NCI-H2171 (cell line): Measurements from ENCODE around the gene HEPHL1.
A peak's percentile ranks its signal among the peaks of the same experiment; 100 is the strongest.

Experiments
- DNase-seq: peaks from one replicate; lab custom pipeline; 2025; lab: John Stamatoyannopoulos, UW

Gene HEPHL1

DNA sequence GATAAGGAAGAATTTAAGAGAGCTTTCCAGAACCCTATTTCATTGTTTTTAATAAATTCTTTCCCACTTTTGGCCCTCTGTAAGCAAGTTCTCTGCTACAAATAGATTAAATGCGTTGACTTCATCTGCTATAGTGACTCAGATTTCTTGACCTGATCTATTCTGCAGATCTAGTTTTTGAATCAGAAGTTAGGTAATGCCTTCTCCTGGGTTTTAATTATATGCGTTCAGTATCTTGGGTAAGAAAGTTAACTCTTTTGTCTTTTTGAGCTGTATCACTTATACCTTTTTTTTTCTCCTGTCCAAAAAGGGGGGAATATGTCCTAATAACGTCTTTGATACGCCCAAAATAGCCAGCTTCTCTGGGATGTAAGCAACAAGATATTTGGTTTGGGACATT is 2.4 kb upstream of the HEPHL1 start:
- DNase-seq, result no peak

DNA sequence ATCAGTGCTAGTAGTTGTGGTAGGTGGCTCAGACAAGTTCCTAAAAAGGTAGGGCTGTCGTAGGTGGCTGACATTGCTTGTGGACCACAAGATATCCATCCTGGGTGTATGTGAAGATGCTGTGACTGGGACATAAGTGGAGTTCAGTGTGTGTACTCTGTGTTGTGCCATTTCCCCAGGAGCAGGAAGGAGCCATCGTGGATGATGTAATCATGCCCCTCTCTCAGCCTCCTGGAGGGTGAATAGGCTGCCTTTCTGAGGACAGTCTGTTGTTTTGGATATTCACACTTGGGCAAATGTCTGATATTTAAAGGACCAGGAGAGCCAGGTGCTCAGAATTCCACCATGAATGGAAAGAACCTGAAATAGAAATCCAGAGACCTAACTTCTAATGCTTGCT is 2.7 kb downstream of the HEPHL1 start:
- DNase-seq, result no peak

DNA sequence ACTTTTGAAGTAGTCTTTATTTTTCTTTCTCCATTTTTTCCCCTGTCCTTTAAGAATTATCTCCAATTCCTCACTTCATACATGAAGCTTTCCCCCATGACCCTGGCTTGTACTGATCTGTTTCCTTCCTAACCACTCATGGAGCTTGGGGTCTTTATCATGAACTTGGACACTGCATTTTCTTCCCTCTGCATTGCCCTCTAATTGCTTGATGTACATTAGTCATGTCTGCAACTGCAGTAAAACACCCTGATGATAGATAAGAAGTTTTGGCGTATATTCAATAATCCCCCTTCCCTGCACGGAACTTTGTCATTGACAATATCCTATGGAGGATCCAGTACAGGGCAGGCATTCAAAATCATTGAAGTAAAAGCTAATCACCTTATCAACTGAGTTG is 3.4 kb downstream of the HEPHL1 start:
- no peak for DNase-seq

DNA sequence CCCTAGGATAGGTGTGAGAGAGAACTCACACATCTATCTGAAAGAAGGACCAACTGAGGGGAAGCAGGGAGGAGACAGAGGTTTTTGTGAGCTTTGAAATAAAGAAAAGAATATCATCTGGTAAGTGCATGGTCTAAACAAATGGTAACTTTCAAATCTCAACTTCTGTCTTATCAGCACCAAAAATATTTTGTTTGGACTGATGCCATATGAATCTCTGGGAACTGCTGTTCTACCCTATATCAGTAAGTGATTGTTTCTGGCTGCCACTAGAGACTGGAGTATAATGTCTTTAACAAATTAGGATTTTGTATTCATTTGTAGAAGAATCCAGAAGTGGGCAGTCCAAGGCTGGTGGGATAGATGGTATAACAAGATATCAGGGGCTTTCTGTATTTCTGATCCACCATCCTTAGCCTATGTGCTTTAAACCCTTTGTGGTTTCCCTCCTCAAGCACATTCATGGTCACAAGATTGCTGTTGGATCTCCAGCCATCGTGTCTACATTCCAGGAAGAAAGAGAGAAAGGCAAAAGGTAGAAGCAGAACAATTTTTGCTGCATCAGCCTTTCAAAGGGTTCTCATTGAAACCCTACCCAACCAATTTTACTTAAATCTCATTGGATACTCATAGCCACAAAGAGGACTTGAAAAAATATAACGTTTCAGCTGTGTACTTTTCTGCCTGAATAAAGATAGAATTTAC is 4.7 kb downstream of the HEPHL1 start:
- no peak for DNase-seq

DNA sequence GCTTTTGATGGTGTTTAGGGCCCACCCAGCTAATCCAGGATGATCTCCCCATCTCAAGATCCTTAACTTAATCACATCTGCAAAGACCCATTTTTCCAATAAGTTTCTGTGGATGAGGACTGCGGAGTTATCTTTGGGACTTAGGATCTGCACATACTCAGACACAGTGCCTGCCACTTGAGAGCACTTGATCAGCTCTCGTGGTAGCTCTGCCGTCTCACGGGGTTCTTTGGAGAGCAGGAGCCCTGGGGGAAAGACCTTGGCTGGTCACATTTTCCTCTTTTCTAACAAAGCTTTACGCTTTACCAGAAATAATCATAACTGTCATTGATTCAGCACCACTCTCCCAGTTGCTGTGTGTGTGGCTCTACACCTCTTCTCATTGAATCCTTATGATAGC is 6.1 kb downstream of the HEPHL1 start:
- DNase-seq, result no peak

DNA sequence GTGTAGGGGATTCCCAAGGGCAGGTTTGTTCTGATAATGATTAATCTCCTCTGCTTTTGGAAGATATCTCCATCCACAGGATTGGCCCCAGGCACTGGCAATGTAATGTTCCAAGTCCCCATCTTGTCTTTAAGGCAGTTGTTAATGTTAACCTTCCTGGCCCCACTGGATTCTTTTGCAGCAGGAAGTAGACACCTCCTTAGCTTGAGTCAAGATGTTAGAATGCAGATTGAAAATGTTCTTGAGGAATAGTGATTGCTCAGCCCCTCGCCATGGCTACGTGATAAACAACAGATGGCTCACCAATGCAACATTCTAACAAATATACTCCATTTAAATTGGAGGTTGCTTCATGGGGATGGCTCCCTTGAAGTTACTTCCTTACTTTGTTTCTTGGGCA is 7.3 kb downstream of the HEPHL1 start:
- peak; percentile 4 for DNase-seq

DNA sequence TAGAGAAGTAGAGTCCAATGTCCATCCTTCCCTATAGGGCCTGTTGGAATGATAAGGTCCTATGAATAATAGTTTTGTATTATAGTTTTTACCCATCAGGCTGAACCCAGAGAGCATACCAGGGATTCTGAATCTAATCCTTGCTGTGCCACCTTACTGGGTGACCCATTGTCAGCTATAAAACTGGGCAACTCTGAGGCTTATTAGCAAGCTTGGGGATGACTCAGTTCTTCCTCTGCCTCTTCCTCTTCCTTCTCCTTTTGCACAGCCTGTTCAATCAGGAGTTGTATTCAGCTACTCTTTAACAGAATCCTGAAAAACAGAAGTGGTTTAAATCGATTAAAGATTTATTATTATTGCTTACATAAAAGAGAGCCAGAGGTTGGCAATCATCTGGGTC is 8.9 kb downstream of the HEPHL1 start:
- no peak for DNase-seq

DNA sequence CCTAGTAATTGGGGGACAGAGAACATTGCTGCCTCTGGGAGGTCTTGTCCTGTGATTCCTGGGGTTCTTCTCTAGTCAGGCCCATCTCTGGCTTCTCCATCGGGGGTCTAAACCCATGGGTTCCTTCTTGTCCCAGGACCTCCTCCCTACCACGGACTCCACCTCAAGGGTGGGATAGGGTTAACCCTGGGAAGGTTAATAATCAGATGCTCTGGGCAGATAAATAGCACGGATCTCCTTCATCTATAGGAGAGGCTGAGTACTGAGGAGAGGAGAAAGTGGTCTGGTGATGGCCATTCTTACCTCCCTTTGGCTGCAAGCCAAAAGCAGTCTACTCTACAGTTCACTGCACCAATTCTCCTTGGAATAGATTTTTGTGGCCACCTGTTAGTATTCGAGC is 10.5 kb downstream of the HEPHL1 start:
- no peak for DNase-seq

DNA sequence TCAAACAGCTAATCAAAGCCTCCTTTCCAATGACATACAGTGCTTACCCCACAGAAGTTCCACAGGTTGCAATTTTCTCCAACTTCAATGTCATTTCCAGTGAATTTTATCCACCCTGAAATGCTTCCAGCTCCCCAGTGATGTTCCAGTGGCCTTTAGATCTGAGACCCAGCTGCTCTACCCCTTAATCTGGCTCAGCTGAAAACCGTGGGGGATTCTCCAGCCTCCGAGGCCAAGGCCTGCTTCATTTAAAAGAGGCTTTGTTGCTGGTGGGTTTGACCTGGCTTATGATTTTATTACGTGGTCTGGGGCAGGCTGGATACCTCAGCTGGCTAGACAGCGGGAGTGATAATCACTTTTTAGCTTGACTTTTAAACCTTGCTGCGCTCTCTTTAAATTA is 10.9 kb downstream of the HEPHL1 start:
- DNase-seq, result no peak

DNA sequence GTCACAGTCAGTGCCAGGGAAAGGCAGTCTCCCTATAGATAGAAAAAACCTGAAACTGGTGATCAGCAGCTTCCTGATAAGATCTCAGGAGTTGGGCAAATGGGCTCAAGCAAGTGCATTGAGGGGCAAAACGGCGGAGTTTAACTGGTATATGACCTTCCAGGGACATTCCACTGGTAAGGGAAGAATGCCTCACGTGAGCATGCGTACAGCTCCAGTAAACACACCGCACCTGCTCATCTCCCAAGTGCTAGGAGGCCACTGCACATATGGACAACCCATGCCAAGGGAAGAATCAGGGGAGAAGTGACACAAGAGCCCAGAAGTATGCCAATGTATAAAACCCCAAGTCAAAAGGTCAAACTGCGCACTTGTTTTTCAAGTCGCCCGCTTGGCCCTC is 11.6 kb downstream of the HEPHL1 start:
- no peak for DNase-seq

DNA sequence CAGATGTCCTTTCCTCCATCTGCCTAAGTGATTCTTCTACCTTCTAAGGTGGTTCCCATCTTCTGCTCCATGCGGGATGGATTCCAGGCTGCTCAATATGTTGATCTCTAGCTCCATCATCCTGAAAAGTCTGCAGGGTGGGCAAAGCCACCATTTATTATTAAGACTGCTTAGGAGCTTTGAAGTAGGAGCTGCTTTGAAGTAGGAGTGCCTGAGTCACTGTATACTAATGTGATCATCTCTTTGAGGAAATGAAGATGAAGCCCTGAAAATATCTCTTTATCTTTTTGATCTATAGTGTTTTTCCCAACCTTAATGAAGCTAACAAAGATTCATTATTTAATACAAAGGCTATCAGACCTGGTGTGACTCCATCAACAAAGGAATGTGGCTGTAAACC is 13.1 kb downstream of the HEPHL1 start:
- no peak for DNase-seq

DNA sequence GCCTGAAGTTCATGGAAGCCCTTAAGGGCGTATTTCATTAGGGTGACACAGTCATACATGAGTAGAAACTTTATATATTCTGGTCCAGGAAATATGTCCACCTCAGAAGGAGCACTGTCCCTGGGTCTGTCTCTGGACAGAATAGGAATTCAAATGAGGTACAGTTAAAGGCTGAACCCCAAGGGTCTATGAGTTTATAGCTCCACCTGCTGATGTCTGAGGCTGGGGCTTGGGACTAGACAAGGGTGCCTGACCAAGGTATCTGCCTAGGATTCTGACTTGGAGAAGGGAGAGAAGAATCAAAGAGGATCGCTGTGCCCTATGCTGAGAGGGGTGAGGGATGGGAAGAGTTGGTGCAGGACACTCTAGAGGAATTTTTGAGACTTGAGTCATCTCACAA is 14.9 kb downstream of the HEPHL1 start:
- DNase-seq, result no peak

DNA sequence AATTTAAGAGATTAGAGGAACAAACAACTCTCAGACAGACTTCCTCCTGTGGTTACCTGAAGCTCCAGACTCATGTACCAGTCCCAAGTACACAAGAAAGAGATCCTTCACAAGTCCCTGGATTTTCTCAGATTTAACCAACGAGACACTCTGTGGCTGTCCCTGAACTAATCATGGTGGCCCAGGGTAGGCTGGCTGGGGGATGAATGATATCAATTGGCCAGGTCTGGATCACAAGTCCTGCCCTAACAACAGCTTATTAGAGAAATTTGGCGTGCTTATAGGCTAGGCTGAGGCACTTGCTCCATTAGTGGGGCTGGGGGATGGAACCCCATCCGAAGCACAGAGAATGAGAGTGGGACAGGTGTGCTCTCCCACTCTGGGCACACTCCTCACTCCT is 22.1 kb downstream of the HEPHL1 start:
- DNase-seq, result no peak

DNA sequence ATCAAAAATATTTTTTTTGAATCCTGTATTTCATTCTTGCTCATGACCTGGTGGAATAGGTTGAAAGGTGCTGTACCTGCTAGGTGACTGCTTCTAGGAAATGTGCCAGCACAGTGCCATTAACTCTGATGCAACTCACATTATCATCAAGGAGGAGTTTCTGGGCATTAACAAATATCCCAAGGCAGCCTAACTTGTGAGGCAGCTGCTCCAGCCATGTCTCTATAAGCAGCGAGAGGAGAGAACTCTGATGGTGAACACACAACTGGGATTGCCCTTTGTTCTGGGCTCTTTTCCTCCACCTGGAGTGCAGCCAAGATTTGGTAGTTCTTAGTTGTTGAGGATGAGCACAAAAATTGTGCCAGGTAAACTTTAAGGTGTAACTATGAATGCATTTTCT is 25.6 kb downstream of the HEPHL1 start:
- DNase-seq, result no peak

DNA sequence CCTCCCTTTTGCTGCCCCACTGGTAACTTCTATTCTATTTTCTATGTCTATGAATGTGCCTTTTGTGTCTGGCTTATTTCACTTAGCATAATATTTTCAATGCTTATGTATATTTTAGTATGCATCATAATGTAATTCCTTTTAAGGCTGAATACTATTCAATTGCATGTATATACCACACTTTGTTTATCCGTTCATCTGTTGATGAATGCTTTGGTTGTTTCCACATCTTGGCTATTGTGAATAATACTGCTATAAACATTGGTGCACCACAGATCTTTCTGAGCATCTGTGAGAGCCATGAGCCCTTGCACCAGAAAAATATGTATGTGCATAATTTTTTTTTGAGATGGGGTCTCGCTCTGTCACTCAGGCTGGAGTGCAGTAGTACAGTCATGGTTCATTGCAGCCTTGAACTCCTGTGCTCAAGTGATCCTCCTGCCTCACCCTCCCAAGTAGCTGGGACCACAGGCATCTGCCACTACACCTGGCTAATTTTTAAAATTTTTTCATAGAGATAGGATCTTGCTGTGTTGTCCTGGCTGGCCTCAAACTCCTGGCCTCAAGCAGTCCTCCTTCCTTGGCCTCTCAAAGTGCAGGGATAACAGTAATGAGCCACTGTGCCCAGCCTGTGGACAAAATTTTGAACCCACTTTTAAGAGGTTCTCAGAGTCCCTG is 27.0 kb downstream of the HEPHL1 start:
- DNase-seq, result no peak

DNA sequence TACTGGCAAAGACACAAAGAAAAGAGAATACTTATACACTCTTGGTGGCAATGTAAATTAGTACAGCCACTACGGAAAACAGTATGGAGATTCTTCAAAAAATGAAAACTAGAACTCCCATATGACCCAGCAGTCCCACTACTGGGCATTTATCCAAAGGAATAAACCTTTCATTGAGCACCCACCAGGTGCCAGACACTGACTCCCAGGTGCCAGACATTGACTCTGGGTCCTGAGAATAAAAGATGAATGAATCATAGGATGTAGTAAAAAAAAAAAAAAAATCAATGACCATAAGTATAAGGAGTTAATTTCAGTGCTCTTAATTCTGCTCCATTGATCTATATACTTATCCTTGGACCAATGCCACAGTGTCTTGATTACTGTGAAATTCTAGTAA is 28.2 kb downstream of the HEPHL1 start:
- DNase-seq, result no peak

DNA sequence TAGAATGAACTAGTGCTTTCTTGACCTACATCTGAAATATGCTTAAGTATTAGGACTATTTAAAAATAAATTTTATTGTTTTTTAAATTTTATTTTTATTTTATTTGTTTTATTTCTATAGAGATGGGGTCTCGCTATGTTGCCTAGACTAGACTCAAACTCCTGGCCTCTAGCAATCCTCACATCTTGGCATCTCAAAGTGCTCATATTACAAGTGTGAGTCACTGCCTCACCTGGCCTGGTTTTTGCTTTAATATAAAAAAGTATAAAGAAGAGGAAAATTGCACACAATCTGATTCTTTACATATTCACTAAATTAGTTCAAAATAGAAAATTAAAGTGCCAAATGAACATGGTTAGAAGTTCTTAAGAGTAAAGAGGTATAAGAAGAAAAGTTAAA is 37.5 kb downstream of the HEPHL1 start:
- no peak for DNase-seq

DNA sequence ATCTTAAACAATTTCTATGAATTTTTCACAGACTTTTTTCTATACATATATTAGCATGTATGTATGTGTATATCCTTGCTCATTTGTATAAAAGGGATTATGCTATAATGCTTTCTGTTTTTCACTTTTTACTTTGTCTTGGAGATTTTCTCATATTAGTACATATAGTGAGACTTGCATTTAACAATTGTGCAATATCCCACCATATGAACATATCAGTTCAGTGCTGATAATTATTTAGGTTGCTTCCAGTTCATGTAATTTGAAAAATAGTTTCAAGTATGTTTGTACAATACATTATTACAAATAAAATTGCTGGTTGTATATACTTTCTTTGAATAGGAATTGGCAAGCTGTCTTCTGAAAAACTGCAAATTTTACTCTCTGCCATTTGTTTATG is 37.9 kb downstream of the HEPHL1 start:
- no peak for DNase-seq

DNA sequence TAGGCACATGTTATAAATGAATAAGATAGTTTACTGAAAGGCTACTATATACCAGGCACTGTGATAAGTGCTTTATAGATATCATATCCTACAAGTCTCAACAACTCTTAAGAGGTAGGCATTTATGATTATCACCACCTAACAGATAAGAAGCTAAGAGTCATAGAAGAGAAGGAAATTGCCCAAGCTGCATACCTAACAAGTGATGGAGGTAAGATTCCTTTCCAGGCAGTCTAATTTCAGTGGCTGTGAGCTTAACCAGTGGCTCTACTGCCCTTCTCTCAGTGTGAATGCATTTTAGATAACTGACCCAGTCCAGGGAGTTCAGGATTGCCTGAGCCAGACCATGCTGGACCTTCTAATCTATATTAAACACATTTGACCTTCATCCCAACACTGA is 39.2 kb downstream of the HEPHL1 start:
- DNase-seq, result no peak

DNA sequence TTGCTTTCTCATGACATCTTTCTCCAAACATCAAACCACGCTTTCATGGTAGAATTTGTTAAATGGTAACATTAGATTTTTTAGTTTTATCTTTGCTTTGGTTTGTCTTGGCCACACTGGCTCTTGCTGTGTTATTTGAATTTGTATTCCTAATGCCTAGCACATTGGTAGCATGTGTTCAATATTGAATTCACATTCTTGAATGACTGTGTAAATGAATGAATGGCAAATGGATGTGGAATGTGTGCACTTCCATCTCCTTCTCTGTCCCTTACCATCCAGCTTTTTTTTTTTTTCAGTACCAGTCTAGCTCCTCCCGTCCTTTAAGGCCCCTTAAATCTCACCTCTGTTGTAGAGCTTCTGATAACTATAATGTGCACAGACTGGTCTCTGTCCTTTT is 41.2 kb downstream of the HEPHL1 start:
- DNase-seq, result no peak

DNA sequence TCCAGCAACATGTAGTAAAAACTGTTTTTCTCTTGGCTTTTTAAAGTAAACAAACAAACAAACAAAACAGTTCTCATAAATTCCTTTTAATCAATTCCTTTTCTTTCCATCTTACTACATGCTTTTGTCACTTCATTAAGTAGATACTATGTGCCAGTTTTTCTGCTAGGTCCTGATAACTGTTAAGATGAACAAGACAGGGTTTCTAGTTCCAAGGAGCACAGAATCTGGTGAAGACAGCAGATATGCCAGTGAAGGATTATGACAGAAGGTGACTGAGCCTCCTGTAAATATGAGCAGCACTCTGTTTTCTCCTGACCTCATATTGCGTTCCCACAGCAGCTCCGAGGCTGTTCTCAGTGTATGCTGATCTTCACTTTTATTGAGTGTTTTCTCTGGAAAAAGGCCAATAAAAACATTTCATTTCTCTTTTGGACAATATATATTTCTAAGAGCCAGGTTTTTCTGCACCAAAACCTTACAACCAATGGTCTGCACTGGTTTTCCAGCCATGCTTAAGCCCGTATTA is 45.8 kb downstream of the HEPHL1 start:
- no peak for DNase-seq

DNA sequence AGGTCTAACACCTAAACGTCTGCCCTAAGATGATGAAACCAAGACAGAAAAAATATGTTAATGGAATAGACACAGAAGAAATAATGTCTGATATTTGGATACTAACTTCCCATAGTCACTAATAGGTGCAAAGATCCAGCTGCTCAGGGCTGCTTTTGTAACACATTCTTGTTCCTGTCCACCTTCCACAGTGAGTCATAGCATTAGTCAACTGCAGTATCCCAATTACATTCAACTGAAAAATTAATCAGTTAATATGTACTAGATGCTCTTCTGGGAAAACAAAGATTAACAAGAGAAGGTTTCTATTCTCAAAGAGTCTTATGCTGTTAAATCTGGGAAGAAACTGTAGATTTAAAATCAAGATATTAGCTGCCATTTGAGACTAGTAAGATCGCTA is 47.6 kb downstream of the HEPHL1 start:
- DNase-seq, result no peak

DNA sequence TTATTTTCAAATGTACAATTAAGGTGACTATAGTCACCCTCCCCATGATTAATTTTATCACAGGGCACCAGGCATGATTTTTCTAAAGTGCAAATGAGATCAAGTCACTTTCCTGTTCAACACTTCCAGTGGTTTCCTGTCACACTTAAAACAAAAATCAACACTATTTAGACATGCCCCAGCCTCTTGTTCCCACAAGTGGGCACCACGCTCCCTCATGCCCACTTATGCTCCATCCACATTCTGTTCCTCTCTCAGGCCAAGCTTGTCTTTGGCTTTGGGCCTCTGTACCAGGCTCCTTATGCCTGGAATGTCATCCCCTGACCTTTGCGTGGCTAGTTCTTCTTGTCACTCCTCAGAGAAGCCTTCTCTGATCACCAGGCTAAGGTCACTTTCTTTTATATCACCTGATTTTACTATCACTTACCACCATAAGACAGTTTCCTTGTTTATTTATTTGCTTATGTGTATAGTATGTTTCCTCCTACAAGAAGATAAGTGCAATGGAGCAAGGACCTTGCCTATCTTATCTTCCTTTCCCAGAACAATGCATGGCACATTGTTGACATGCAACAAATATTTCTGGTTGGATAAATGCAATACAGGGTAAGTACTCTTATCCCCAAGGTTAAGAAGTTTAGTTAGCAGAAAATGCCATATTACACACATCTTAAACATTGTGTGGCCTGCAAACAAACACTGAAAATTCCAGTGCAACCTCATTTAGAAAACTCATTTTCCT is 56.6 kb downstream of the HEPHL1 start:
- no peak for DNase-seq
